Esophagus muscularis mucosa (tissue), 4 donors: ENCODE data around the gene PCDHA9. TPM values are rescaled to one million over a fixed set of nuclear protein-coding genes. Genes with fewer than 3 reads are reported as not detected.

Experiments used
- DNase-seq: peaks from one replicate; pipeline ENCODE4 v3.0.0-alpha.2; 2017; ENCODE audit errors: extremely low spot score
- H3K27ac ChIP-seq, 4 donors: fragments of 200-600 bp; sonication (generic); replicated peaks in 1 of 4; 1 replicate in 3 of 4; 2 replicates in 1 of 4; pipeline ENCODE4 v1.5.1; 2016 to 2019; ENCODE audit warnings: mild to moderate bottlenecking in 1 of 4
- H3K27me3 ChIP-seq, 4 donors: fragments of 200-600 bp; sonication (generic); one replicate each; pipeline versions ENCODE4 v1.5.1 to v1.6.0; 2016 to 2019
- H3K36me3 ChIP-seq, 4 donors: fragments of 200-600 bp; sonication (generic); one replicate each; pipeline ENCODE4 v1.5.1; 2016 to 2019
- H3K4me1 ChIP-seq, 4 donors: fragments of 200-600 bp; sonication (generic); one replicate each; pipeline ENCODE4 v1.5.1; 2016 to 2019
- H3K4me3 ChIP-seq, 4 donors: fragments of 200-600 bp; sonication (generic); 1 replicate in 2 of 4; 2 replicates in 2 of 4; pipeline ENCODE4 v1.5.1; 2016 to 2019; ENCODE audit warnings: mild to moderate bottlenecking in 4 of 4, moderate library complexity in 1 of 4
- H3K9me3 ChIP-seq, 4 donors: fragments of 200-600 bp; sonication (generic); 1 replicate in 3 of 4; 2 replicates in 1 of 4; pipeline ENCODE4 v1.5.1; 2016 to 2019
- CTCF ChIP-seq, 3 experiments: fragments of 200-600 bp in 2 of 3; fragments of 450-650 bp in 1 of 3; sonication (generic) in 2 of 3; IDR thresholded peaks; one replicate each; pipeline ENCODE4 v1.5.1; 2017 to 2019; ENCODE audit warnings: antibody characterized with exemption in 3 of 3, mild to moderate bottlenecking in 2 of 3, moderate library complexity in 1 of 3
- EP300 ChIP-seq: sonication (generic); formaldehyde crosslinking; IDR thresholded peaks from one replicate; pipeline ENCODE4 v1.6.1; 2017; ENCODE audit warnings: antibody characterized with exemption
- POLR2A ChIP-seq: fragments of 450-650 bp; IDR thresholded peaks from one replicate; pipeline ENCODE4 v1.6.1; 2017; ENCODE audit warnings: antibody characterized with exemption, moderate library complexity, mild to moderate bottlenecking, low read depth
- POLR2AphosphoS5 ChIP-seq, 2 donors: sonication (generic); formaldehyde crosslinking; IDR thresholded peaks; one replicate each; pipeline ENCODE4 v1.6.1; 2017; ENCODE audit warnings: antibody characterized with exemption in 2 of 2
- WGBS: methylation state at CpG from one replicate; pipeline ENCODE4 v1.1.5; 2018; 5-methylcytosine and 5-hydroxymethylcytosine counted together
- intact Hi-C: fragments of 100-400 bp; cut with DNase I; formaldehyde crosslinking; loops from one replicate; pipeline ENCODE4 v1.15.1; 2023
- total RNA-seq, 4 donors: library from RNA; depleted of rRNA; stranded (reverse); fragments of >200 nt; gene quantifications; one replicate each; pipeline versions ENCODE4 v1.1.0 to v1.2.1, GENCODE V29; 2016

PCDHA9 gene
- total RNA-seq, 4 donors from 2014 or later = under 0.01 to 0.42 (median 0.15) TPM

DNA sequence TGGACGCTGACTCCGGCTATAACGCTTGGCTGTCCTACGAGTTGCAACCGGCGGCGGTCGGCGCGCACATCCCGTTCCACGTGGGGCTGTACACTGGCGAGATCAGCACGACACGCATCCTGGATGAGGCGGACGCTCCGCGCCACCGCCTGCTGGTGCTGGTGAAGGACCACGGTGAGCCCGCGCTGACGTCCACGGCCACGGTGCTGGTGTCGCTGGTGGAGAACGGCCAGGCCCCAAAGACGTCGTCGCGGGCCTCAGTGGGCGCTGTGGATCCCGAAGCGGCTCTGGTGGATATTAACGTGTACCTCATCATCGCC lies 29.0 kb downstream of the PCDHA9 start:
- no peak overlapping the region for H3K4me3 ChIP-seq
- WGBS = no CpG with 5 or more reads among the region's 37 CpGs
- peaks cover 0 to 68% (median 5%) of the 10 kb centered on the region in 4 donors for H3K27me3 ChIP-seq
- intact Hi-C loops = no loop called here
- no peaks in the 10 kb centered on the region for H3K36me3 ChIP-seq
- H3K4me1 ChIP-seq = no peaks in the 10 kb centered on the region
- no peak for DNase-seq
- no peak overlapping the region for H3K27ac ChIP-seq
- peaks cover 0 to 33% (median 14%) of the 10 kb centered on the region in 4 donors for H3K9me3 ChIP-seq
- no peak for TF ChIP-seq CTCF (IDR thresholded peaks at IDR 0.05)
- TF ChIP-seq POLR2A = no peak
- no peak for TF ChIP-seq POLR2AphosphoS5 (IDR thresholded peaks at IDR 0.05)
- TF ChIP-seq EP300 = no peak

DNA sequence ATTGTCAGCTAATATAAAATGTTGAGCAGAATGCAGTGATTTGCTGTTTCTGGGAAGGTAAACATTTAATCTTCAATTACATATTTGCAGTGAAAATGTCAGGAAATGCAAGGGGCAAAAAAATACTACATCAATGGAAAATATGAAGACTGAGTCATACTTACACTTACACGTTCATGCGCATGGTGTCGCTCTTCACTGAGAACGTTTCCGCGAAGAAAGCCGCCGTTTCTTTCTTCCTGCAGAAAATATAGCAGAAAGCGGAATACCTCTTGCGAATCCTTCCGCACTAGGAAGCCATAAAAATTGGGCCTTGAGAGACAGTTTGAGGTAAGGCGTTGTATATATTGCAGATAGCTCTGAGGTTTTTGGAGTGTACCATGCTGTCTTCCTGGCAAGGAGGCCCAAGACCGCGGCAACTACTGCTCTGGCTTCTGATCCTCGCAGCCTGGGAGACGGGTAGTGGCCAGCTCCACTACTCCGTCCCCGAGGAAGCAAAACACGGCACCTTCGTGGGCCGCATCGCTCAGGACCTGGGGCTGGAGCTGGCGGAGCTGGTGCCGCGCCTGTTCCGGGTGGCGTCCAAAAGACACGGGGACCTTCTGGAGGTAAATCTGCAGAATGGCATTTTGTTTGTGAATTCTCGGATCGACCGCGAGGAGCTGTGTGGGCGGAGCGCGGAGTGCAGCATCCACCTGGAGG lies 33.9 kb downstream of the PCDHA9 start, which contains the start of gene PCDHA13:
Gene PCDHA13 (plus strand): TSS at position 236 of the 702 bp plus-strand sequence. CDS start 145 bp downstream, at position 381.
- DNase-seq = no peak
- H3K4me1 ChIP-seq = peaks cover 0 to 14% (median 8%) of the 10 kb centered on the region in 4 donors
- peak within 1 kb of the TSS in 3 of 4 donors; percentile 7 to 24 (median 9) for H3K27ac ChIP-seq
- peaks cover 0 to 35% (median 11%) of the 10 kb centered on the region in 4 donors for H3K9me3 ChIP-seq
- H3K4me3 ChIP-seq = peak within 1 kb of the TSS; percentile 41 to 56 (median 49)
- TF ChIP-seq POLR2A (no peak), EP300 (no peak), CTCF (IDR thresholded peaks at IDR 0.05) (peak; percentile 40 to 65 (median 57))
- intact Hi-C loops = loop anchor here (1.0 to 5.0 kb wide), 2 partner anchors 45 to 159 kb away; partner anchors contain the start of gene PCDHAC1
- 15% methylated on average over 22 of the region's 35 CpGs for WGBS
- H3K27me3 ChIP-seq = peaks cover 0 to 51% (median 0%) of the 10 kb centered on the region in 4 donors
- no peaks in the 10 kb centered on the region for H3K36me3 ChIP-seq

- TF ChIP-seq EP300 (no peak), CTCF (IDR thresholded peaks at IDR 0.05) (peak; percentile 24 to 51 (median 41))
- no peak for DNase-seq
- WGBS = 16% methylated on average over 12 of the region's 12 CpGs
- H3K27me3 ChIP-seq = peaks cover 0 to 46% (median 0%) of the 10 kb centered on the region in 4 donors
- H3K27ac ChIP-seq = peak overlapping the region in 2 of 4 donors; percentile 9 to 24
- H3K9me3 ChIP-seq = peaks cover 0 to 30% (median 8%) of the 10 kb centered on the region in 4 donors
- H3K36me3 ChIP-seq = no peaks in the 10 kb centered on the region
- peaks cover 0 to 14% (median 8%) of the 10 kb centered on the region in 4 donors for H3K4me1 ChIP-seq
- intact Hi-C loops = loop anchor here (1.0 to 5.0 kb wide), 2 partner anchors 45 to 159 kb away; partner anchors contain the start of gene PCDHAC1
- peak overlapping the region; percentile 41 to 56 (median 49) for H3K4me3 ChIP-seq
These were observed 34.4 kb downstream of the PCDHA9 start for GRCh38 chr5:140882591-140882899.

DNA sequence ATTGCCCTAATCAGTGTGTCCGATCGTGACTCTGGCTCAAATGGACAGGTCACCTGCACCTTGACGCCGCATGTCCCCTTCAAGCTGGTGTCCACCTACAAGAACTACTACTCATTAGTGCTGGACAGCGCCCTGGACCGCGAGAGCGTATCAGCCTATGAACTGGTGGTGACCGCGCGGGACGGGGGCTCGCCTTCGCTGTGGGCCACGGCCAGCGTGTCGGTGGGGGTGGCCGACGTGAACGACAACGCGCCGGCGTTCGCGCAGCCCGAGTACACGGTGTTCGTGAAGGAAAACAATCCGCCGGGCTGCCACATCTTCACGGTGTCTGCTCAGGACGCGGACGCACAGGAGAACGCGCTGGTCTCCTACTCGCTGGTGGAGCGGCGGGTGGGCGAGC lies 35.2 kb downstream of the PCDHA9 start:
- H3K36me3 ChIP-seq = no peaks in the 10 kb centered on the region
- intact Hi-C loops = loop anchor here (5.0 kb wide), 1 partner anchor 44 kb away; the partner anchor contains the start of gene PCDHAC1
- whole genome bisulfite sequencing = 54% methylated on average over 29 of the region's 41 CpGs
- no peak for TF ChIP-seq POLR2AphosphoS5 (IDR thresholded peaks at IDR 0.05)
- TF ChIP-seq CTCF (IDR thresholded peaks at IDR 0.05) = no peak
- TF ChIP-seq POLR2A = no peak
- DNase-seq = no peak
- peaks cover 0 to 14% (median 8%) of the 10 kb centered on the region in 4 donors for H3K4me1 ChIP-seq
- H3K27me3 ChIP-seq = peaks cover 0 to 38% (median 0%) of the 10 kb centered on the region in 4 donors
- peaks cover 0 to 25% (median 7%) of the 10 kb centered on the region in 4 donors for H3K9me3 ChIP-seq
- H3K4me3 ChIP-seq = no peak overlapping the region
- H3K27ac ChIP-seq = no peak overlapping the region
